T-helper 1 cell (primary cell): ENCODE results near the gene GLS.
"Not testable (repeated sequence)": the region's sequence is repeated elsewhere in the genome, so short reads cannot be mapped to it uniquely, and the experiment has no call there.

Source experiments
- DNase-seq, 5 donors: peaks; one replicate each; pipeline ENCODE4 v3.0.0-alpha.2; 2012 to 2020

The GLS gene

GRCh38 chr2:190935054-190935453 is 54.4 kb downstream of the GLS start:
- no peak for DNase-seq

- DNase-seq: no peak
Observed at GRCh38 chr2:190938771-190939335, 58.2 kb downstream of the GLS start.

- no peak for DNase-seq
Observed at GRCh38 chr2:190940454-190940853, 59.8 kb downstream of the GLS start.

GRCh38 chr2:190941571-190941970 is 61.0 kb downstream of the GLS start:
- DNase-seq: no peak

GRCh38 chr2:190942697-190943096 is 62.1 kb downstream of the GLS start:
- DNase-seq: no peak

GRCh38 chr2:190943706-190944105 is 63.1 kb downstream of the GLS start:
- no peak for DNase-seq

- DNase-seq: no peak
Observed at GRCh38 chr2:190947141-190947540, 66.5 kb downstream of the GLS start.

- DNase-seq: peak in 1 of 5 donors; percentile 30
Observed at GRCh38 chr2:190947711-190948251, 67.2 kb downstream of the GLS start.

- no peak for DNase-seq
Observed at GRCh38 chr2:190948671-190949070, 68.0 kb downstream of the GLS start.

- no peak for DNase-seq
Observed at GRCh38 chr2:190950566-190950991, 70.0 kb downstream of the GLS start.

- no peak for DNase-seq
Observed at GRCh38 chr2:190953257-190953656, 72.6 kb downstream of the GLS start.

- no peak for DNase-seq
Observed at GRCh38 chr2:190959911-190960788, 79.5 kb downstream of the GLS start.

GRCh38 chr2:190961117-190961516 is 80.5 kb downstream of the GLS start:
- DNase-seq: not testable (repeated sequence)

GRCh38 chr2:190961918-190962487 is 81.4 kb downstream of the GLS start:
- DNase-seq: no peak

- DNase-seq: no peak
Observed at GRCh38 chr2:190963088-190963487, 82.5 kb downstream of the GLS start.

GRCh38 chr2:190964170-190964795 is 83.7 kb downstream of the GLS start:
- DNase-seq: peak in 1 of 5 donors; percentile 30

- no peak for DNase-seq
Observed at GRCh38 chr2:190965580-190966222, 85.1 kb downstream of the GLS start.

- DNase-seq: no peak
Observed at GRCh38 chr2:190968522-190968921, 87.9 kb downstream of the GLS start.

- DNase-seq: no peak
Observed at GRCh38 chr2:190970160-190970559, 89.5 kb downstream of the GLS start.

GRCh38 chr2:190970873-190971506 is 90.4 kb downstream of the GLS start:
- DNase-seq: no peak

- no peak for DNase-seq
Observed at GRCh38 chr2:190972213-190972612, 91.6 kb downstream of the GLS start.

GRCh38 chr2:190972846-190973245 is 92.2 kb downstream of the GLS start:
- DNase-seq: no peak
